Measurements from ENCODE around the gene RYR2.

DNA sequence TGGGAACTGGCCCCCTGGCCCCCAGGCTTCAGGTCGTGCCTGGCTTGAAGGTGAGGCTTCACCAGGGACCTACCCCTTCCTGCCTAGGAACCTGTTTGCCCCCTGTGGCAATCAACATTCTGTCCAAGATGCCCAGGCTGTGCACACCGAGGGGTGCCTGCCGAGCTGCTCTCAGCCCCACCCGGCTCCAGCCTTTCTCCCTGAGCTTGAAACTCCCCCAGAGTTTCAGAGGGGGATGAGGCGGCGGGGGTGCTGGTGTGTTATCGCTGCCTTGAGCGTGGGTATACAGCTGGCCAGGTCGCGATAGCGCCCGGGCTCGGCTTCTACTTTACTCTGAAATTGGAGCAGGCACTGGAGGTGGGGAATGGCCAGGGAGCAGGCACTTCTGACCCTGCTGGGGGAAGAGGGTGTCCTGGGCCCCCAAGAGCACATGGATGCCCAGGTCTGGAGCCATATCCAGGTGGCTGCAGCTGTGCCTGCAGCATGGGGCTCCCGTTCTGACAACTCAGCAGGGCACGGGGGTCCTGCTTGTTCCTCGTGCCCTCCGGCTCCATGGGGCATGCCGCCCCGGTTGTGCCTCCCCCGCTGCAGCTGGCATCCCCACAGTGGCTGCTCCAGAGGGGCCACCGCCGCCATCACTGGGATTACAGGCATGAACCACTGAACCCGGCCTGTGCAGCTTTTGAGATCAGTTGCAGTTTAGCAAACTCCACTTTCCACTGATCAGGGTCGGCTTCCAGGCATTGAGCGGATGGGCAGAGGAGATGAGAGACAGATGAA is 29.8 kb downstream of the RYR2 start:
- TF ChIP-seq, protein P1, sequence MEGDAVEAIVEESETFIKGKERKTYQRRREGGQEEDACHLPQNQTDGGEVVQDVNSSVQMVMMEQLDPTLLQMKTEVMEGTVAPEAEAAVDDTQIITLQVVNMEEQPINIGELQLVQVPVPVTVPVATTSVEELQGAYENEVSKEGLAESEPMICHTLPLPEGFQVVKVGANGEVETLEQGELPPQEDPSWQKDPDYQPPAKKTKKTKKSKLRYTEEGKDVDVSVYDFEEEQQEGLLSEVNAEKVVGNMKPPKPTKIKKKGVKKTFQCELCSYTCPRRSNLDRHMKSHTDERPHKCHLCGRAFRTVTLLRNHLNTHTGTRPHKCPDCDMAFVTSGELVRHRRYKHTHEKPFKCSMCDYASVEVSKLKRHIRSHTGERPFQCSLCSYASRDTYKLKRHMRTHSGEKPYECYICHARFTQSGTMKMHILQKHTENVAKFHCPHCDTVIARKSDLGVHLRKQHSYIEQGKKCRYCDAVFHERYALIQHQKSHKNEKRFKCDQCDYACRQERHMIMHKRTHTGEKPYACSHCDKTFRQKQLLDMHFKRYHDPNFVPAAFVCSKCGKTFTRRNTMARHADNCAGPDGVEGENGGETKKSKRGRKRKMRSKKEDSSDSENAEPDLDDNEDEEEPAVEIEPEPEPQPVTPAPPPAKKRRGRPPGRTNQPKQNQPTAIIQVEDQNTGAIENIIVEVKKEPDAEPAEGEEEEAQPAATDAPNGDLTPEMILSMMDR (IDR thresholded peaks at IDR 0.05; ENCODE audit: low read length) = no peak
- no peak for TF ChIP-seq EZH2 (IDR thresholded peaks at IDR 0.05; ENCODE audit: borderline replicate concordance, low read length)
